Gastroesophageal sphincter (tissue), 4 donors: ENCODE measurements around the gene CRKL. TPM values are rescaled to one million over a fixed set of nuclear protein-coding genes. Genes with fewer than 3 reads are reported as not detected.
"Not testable (repeated sequence)": the region's sequence is repeated elsewhere in the genome, so short reads cannot be mapped to it uniquely, and the experiment has no call there.

Source experiments
- ATAC-seq: fragments of 150-250 bp; one replicate; pipeline ENCODE4 v1.9.1; 2016; ENCODE audit warnings: mild to moderate bottlenecking, moderate library complexity
- H3K27ac ChIP-seq, 4 donors: fragments of 200-600 bp; sonication (generic) in 3 of 4; 1 replicate in 3 of 4; 2 replicates in 1 of 4; pipeline ENCODE4 v1.5.1; 2016 to 2019
- H3K27me3 ChIP-seq: fragments of 200-600 bp; sonication (generic); one replicate; pipeline ENCODE4 v1.5.1; 2019
- H3K36me3 ChIP-seq, 2 donors: fragments of 200-600 bp; sonication (generic); one replicate each; pipeline ENCODE4 v1.5.1; 2019; ENCODE audit warnings: control low read depth in 1 of 2
- H3K4me1 ChIP-seq, 3 donors: fragments of 200-600 bp; sonication (generic); 1 replicate in 2 of 3; 2 replicates in 1 of 3; pipeline ENCODE4 v1.5.1; 2016 to 2019; ENCODE audit warnings: control low read depth in 2 of 3
- H3K4me3 ChIP-seq, 2 donors: fragments of 200-600 bp; sonication (generic); one replicate each; pipeline ENCODE4 v1.5.1; 2019; ENCODE audit warnings: mild to moderate bottlenecking in 1 of 2, moderate library complexity in 1 of 2
- H3K9me3 ChIP-seq, 3 donors: fragments of 200-600 bp; sonication (generic); one replicate each; pipeline ENCODE4 v1.5.1; 2017 to 2019; ENCODE audit warnings: control low read depth in 2 of 3
- EP300 ChIP-seq: sonication (generic); formaldehyde crosslinking; IDR thresholded peaks from one replicate; pipeline ENCODE4 v1.6.1; 2017; ENCODE audit warnings: antibody characterized with exemption, mild to moderate bottlenecking
- POLR2A ChIP-seq, 2 donors: fragments of 450-650 bp; IDR thresholded peaks; one replicate each; pipeline ENCODE4 v1.6.1; 2017; ENCODE audit warnings: antibody characterized with exemption in 2 of 2, mild to moderate bottlenecking in 2 of 2, moderate library complexity in 1 of 2
- POLR2AphosphoS5 ChIP-seq: sonication (generic); formaldehyde crosslinking; IDR thresholded peaks from one replicate; pipeline ENCODE4 v1.6.1; 2017; ENCODE audit warnings: antibody characterized with exemption
- WGBS, 2 donors: methylation state at CpG; one replicate each; pipeline ENCODE4 v1.1.5; 2018; ENCODE audit warnings: low coverage in 1 of 2; 5-methylcytosine and 5-hydroxymethylcytosine counted together
- total RNA-seq, 4 donors: library from RNA; depleted of rRNA; stranded (reverse); fragments of >200 nt; gene quantifications; one replicate each; pipeline ENCODE4 v1.1.0, GENCODE V29; 2016
- TF ChIP-seq, protein P1 (sequence below), 4 experiments: fragments of 200-600 bp in 2 of 4; fragments of 450-650 bp in 2 of 4; sonication (generic) in 1 of 4; IDR thresholded peaks; one replicate each; pipeline ENCODE4 v1.5.1; 2017 to 2019; ENCODE audit warnings: antibody characterized with exemption in 4 of 4, mild to moderate bottlenecking in 2 of 4, moderate library complexity in 2 of 4

Gene CRKL
- total RNA-seq, 4 donors from 2014 or later = 42.5 to 55.8 (median 46.0) TPM

DNA sequence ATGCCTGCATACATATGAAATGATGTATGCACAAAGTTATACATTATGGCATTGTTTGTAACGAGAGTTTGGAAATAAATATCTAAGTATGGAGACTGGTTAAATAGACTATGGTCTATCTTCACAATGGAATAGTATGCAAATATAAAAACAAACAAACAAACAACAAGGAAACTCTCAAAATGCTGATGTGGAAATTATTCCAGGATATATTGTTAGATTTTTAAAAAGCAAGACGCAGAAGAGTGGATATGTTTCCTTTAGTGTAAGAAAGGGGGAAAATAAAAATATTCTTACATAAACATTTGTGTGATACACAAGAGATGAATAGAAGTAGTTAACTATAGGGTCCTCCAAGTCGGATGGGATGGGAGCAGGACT, 10.8 kb upstream of the CRKL start:
- 72 to 79% methylated on average over 3 of the region's 3 CpGs for WGBS, 2 donors
- H3K4me3 ChIP-seq = no peak overlapping the region
- H3K27ac ChIP-seq = no peak overlapping the region
- ATAC-seq = no peak
- no peaks in the 10 kb centered on the region for H3K27me3 ChIP-seq
- TF ChIP-seq POLR2A (IDR thresholded peaks at IDR 0.05) (no peak), POLR2AphosphoS5 (no peak), EP300 (no peak)
- TF ChIP-seq, protein P1, sequence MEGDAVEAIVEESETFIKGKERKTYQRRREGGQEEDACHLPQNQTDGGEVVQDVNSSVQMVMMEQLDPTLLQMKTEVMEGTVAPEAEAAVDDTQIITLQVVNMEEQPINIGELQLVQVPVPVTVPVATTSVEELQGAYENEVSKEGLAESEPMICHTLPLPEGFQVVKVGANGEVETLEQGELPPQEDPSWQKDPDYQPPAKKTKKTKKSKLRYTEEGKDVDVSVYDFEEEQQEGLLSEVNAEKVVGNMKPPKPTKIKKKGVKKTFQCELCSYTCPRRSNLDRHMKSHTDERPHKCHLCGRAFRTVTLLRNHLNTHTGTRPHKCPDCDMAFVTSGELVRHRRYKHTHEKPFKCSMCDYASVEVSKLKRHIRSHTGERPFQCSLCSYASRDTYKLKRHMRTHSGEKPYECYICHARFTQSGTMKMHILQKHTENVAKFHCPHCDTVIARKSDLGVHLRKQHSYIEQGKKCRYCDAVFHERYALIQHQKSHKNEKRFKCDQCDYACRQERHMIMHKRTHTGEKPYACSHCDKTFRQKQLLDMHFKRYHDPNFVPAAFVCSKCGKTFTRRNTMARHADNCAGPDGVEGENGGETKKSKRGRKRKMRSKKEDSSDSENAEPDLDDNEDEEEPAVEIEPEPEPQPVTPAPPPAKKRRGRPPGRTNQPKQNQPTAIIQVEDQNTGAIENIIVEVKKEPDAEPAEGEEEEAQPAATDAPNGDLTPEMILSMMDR (IDR thresholded peaks at IDR 0.05) = no peak
- no peaks in the 10 kb centered on the region for H3K4me1 ChIP-seq
- no peaks in the 10 kb centered on the region for H3K36me3 ChIP-seq
- no peaks in the 10 kb centered on the region for H3K9me3 ChIP-seq

DNA sequence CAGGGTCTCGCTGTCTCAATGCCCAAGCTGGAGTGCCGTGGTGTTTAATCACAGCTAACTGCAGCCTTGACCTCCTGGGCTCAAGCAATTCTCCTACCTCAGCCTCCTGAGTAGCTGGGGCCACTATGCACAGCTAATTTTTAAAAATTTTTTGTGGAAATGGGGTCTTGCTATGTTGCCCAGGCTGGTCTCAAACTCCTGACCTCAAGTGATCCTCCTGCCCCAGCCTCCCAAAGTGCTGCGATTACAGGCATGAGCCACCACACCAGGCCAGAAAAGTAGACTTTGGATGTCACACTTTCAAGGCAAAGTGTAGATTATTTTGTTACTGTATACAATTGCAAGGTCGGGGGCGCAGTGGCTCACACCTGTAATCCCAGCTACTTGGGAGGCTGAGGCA, 8.5 kb upstream of the CRKL start:
- H3K4me3 ChIP-seq, H3K27me3 ChIP-seq, H3K9me3 ChIP-seq, H3K4me1 ChIP-seq, ATAC-seq, H3K27ac ChIP-seq, H3K36me3 ChIP-seq: not testable (repeated sequence)
- 87 to 100% methylated on average over 2 to 5 of the region's 5 CpGs for WGBS, 2 donors

DNA sequence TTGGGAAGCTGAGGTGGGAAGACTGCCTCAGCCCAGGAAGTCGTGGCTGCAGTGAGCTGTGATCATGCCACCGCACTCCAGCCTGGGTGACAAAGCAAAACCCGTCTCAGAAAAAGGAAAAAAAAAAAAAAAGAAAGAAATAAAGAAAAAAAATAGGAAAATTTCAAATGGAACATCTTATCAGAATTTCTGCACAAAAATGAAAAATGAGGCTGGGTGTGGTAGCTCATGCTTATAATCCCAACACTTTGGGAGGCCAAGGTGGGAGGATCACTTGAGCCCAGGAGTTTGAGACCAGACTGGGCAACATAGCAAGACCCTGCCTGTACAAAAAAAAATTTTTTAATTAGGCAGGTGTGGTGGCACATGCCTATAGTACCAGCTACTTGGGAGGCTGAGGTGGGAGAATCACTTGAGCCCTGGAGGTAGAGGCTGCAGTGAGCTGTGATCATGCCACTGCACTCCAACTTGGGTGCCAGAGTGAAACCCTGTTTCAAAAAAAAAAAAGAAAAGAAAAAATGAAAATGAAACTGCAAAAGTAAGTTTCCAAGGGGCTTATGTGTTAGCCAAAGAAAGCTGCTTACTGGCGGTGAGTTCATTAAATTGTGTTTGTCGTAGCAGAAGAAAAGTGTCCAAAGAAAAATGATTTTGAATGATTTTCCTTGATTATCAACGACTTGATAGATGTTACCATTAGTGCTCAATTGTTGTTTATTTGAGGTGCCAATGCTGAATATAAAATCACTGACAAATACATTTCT, 7.5 kb upstream of the CRKL start:
- Histone ChIP-seq H3K27me3 (no peaks in the 10 kb centered on the region), H3K36me3 (no peaks in the 10 kb centered on the region), H3K9me3 (no peaks in the 10 kb centered on the region), H3K4me3 (no peak overlapping the region), H3K27ac (no peak overlapping the region), H3K4me1 (no peaks in the 10 kb centered on the region)
- TF ChIP-seq EP300 (no peak), POLR2A (IDR thresholded peaks at IDR 0.05) (no peak), POLR2AphosphoS5 (no peak)
- TF ChIP-seq, protein P1 (IDR thresholded peaks at IDR 0.05) = no peak
- ATAC-seq = no peak
- 67 to 73% methylated on average over 3 to 6 of the region's 6 CpGs for WGBS, 2 donors

DNA sequence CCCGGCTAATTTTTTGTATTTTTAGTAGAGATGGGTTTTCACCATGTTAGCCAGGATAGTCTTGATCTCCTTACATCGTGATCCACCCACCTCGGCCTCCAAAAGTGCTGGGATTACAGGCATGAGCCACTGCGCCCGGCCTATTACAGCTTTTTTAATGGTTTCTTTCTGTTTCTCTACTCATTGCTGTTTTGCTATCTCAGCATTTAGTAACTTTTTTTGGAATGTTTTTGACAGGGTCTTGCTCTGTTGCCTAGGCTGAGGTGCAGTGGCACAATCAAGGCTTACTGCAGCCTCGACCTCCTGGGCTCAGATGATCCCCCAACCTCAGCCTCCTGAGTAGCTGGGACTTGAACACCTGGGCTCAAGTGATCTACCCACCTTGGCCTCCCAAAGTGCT, 4.7 kb upstream of the CRKL start:
- TF ChIP-seq POLR2AphosphoS5 (no peak), POLR2A (IDR thresholded peaks at IDR 0.05) (no peak), EP300 (no peak)
- TF ChIP-seq, protein P1 (IDR thresholded peaks at IDR 0.05) = no peak
- Histone ChIP-seq H3K36me3 (no peaks in the 10 kb centered on the region), H3K27me3 (no peaks in the 10 kb centered on the region), H3K27ac (no peak overlapping the region), H3K4me1 (peaks cover 0 to 10% (median 0%) of the 10 kb centered on the region in 3 donors), H3K4me3 (no peak overlapping the region), H3K9me3 (no peaks in the 10 kb centered on the region)
- ATAC-seq = no peak
- 86 to 100% methylated on average over 1 to 5 of the region's 6 CpGs for WGBS, 2 donors

DNA sequence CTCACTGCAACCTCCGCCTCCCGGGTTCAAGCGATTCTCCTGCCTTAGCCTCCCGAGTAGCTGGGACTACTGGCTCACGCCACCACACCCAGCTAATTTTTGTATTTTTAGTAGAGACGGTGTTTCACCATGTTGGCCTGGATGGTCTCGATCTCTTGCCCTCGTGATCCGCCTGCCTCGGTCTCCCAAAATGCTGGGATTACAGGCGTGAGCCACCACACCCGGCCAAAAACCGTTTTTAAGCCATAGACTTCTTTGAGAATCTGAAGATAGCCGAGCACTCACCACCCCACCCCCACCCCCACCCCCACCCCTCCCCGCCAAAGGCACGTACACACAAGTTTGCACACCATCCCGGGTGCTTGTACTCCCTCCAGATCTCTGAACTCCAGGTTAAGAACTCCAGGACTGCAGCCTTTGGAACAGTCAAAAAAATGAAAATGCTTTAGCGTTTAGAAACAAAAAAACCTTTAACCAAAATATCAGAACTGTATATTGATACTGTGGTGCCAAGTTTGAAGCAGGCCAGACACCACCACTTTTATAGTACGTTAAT, 1.5 kb downstream of the CRKL start:
- Histone ChIP-seq H3K27ac (peak overlapping the region in 3 of 4 donors; percentile 89 to 100 (median 97)), H3K4me1 (peaks cover 0 to 57% (median 11%) of the 10 kb centered on the region in 3 donors), H3K9me3 (no peaks in the 10 kb centered on the region), H3K4me3 (peak overlapping the region; percentile 73 to 95), H3K36me3 (no peaks in the 10 kb centered on the region), H3K27me3 (no peaks in the 10 kb centered on the region)
- no peak for TF ChIP-seq POLR2AphosphoS5
- TF ChIP-seq, protein P1 (IDR thresholded peaks at IDR 0.05) = no peak
- TF ChIP-seq EP300 = no peak
- TF ChIP-seq POLR2A (IDR thresholded peaks at IDR 0.05) = no peak
- 0 to 1% methylated on average over 3 to 12 of the region's 19 CpGs for WGBS, 2 donors
- ATAC-seq = no peak
